SIG-M5 treated with dmso at 0.1 percent for 504 hours (cell line): ENCODE results near the gene CXCL12.

Experiments
- DNase-seq: peaks from one replicate; lab custom pipeline; 2025; ENCODE audit not compliant: unreplicated experiment; lab: John Stamatoyannopoulos, UW

The CXCL12 gene

GRCh38 chr10:44385026-44385695, at the start of gene CXCL12:
CXCL12 (minus strand) TSS chr10:44385097; CDS start chr10:44385005, 92 bp downstream.
- no peak for DNase-seq

GRCh38 chr10:44427479-44427878, 42.6 kb upstream of the CXCL12 start:
- DNase-seq: no peak

- no peak for DNase-seq
These were observed 42.1 kb upstream of the CXCL12 start for GRCh38 chr10:44427037-44427436.

GRCh38 chr10:44426247-44427034, 41.5 kb upstream of the CXCL12 start:
- no peak for DNase-seq

- no peak for DNase-seq
These were observed 40.6 kb upstream of the CXCL12 start for GRCh38 chr10:44425466-44425865.

GRCh38 chr10:44424957-44425356, 40.1 kb upstream of the CXCL12 start:
- no peak for DNase-seq

GRCh38 chr10:44424298-44424697, 39.4 kb upstream of the CXCL12 start:
- DNase-seq: no peak

- DNase-seq: no peak
These were observed 37.7 kb upstream of the CXCL12 start for GRCh38 chr10:44422570-44423101.

- no peak for DNase-seq
These were observed 37.3 kb upstream of the CXCL12 start for GRCh38 chr10:44422153-44422552.

GRCh38 chr10:44419790-44420549, 35.1 kb upstream of the CXCL12 start:
- no peak for DNase-seq

- DNase-seq: no peak
These were observed 33.7 kb upstream of the CXCL12 start for GRCh38 chr10:44418637-44419036.

GRCh38 chr10:44417761-44418160, 32.9 kb upstream of the CXCL12 start:
- DNase-seq: no peak

- no peak for DNase-seq
These were observed 32.0 kb upstream of the CXCL12 start for GRCh38 chr10:44416936-44417335.

GRCh38 chr10:44416021-44416771, 31.3 kb upstream of the CXCL12 start:
- DNase-seq: no peak

GRCh38 chr10:44415121-44415520, 30.2 kb upstream of the CXCL12 start:
- DNase-seq: no peak

GRCh38 chr10:44413416-44413815, 28.5 kb upstream of the CXCL12 start:
- no peak for DNase-seq

- DNase-seq: no peak
These were observed 26.4 kb upstream of the CXCL12 start for GRCh38 chr10:44411251-44411650.

GRCh38 chr10:44404741-44405437, 20.0 kb upstream of the CXCL12 start:
- DNase-seq: no peak

GRCh38 chr10:44402465-44403195, 17.7 kb upstream of the CXCL12 start:
- no peak for DNase-seq

GRCh38 chr10:44400541-44400940, 15.6 kb upstream of the CXCL12 start:
- DNase-seq: no peak
